Measurements from ENCODE around the gene ING5.

Gene ING5

DNA sequence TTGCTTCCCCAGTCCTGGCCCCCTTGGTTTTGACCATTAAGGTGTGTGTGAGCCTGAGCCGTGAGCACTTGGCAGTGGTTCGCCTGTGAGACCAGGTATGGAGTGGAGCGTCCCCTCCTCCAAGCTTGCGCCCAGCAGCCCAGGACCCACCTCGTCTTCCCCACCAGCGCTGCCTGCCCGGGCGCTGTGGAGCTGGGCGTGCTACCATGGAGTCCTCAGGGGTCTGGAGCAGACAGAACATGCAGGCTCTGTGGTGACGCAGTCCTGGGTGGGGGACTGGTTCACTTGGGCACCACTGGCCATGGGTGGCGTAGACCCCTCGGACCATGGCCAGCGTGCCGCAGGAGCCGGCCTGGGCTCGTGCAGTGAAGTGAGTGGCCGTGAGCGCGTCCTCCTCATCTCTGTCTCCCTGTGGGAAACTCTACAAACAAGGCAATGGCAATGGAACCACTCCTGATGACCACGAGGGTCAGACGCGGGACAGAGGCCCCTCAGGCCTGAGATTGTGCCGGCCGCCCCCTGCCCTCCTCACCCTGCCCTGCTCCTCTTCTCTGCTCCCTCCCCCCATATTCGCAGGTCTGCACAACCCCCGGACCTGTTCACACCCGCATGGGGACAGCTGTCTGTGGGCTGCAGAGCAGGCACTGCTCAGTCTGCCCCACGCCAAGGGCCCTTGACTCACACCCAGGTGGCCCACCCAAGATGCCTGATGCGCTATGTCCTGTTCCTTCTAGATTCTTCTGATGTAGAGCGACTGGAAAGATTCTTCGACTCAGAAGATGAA, 30.2 kb upstream of the ING5 start:
- TF ChIP-seq, protein P1, sequence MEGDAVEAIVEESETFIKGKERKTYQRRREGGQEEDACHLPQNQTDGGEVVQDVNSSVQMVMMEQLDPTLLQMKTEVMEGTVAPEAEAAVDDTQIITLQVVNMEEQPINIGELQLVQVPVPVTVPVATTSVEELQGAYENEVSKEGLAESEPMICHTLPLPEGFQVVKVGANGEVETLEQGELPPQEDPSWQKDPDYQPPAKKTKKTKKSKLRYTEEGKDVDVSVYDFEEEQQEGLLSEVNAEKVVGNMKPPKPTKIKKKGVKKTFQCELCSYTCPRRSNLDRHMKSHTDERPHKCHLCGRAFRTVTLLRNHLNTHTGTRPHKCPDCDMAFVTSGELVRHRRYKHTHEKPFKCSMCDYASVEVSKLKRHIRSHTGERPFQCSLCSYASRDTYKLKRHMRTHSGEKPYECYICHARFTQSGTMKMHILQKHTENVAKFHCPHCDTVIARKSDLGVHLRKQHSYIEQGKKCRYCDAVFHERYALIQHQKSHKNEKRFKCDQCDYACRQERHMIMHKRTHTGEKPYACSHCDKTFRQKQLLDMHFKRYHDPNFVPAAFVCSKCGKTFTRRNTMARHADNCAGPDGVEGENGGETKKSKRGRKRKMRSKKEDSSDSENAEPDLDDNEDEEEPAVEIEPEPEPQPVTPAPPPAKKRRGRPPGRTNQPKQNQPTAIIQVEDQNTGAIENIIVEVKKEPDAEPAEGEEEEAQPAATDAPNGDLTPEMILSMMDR (IDR thresholded peaks at IDR 0.05; ENCODE audit: low read depth, low read length) = no peak
- no peak for DNase-seq (ENCODE audit: low read depth)
- H3K4me3 ChIP-seq (ENCODE audit: low read depth, low read length) = no peak overlapping the region

DNA sequence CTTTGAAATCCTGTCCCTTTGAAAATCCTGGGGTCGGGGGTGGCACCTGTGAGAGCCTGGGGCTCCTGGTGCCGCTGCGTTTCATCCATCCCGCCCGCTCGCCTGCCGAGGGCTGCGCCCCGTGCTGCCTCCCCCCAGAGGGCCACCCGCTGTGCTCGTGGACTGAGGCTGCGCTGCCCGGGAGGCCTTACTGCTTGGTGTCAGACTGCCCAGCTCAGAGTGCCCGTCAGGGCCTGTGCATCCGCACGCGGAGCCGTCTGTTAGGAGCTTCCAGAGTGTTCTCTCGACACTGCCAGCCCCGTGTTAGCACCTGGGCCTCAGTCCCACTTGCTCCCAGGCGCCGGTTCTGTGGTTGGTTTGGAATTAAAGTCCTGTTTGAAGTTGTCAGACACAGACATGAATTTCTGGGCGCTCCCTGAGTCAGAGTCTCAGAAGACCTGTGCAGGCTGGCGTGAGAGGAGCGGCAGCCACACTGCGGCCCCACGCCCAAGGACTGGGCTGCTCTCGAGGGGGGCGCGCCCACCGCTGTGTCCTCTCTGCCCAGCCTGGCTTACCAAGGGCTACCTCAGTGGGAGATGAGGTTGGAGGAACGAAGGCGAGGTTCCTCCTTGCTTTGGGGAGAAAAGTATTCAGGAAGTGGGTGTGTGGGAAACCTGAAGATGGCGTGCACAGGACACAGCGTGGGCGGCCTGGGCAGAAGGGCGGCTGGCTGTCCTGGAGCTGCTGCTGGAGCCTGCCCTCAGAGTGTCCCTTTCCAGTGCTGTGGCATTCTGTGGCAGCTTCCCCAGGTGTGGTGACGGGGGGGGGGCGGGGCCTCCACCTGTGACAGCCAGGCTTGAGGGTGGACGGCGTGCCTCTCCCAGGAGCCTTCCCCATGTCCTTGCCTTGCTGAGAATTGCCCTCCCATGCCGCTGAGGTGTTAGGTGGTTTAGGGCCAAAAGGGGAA, 29.3 kb upstream of the ING5 start:
- TF ChIP-seq, protein P1 (IDR thresholded peaks at IDR 0.05; ENCODE audit: low read depth, low read length) = no peak
- TF ChIP-seq MYC (IDR thresholded peaks at IDR 0.05; ENCODE audit: low read depth, low read length) = no peak
- TF ChIP-seq, protein P2, sequence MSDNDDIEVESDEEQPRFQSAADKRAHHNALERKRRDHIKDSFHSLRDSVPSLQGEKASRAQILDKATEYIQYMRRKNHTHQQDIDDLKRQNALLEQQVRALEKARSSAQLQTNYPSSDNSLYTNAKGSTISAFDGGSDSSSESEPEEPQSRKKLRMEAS (IDR thresholded peaks at IDR 0.05; ENCODE audit: low read depth, low read length) = no peak
- TF ChIP-seq POLR2A (IDR thresholded peaks at IDR 0.05; ENCODE audit: extremely low read depth, insufficient read length) = no peak
- no peak overlapping the region for H3K4me3 ChIP-seq (ENCODE audit: low read depth, low read length)
- DNase-seq (ENCODE audit: low read depth) = no peak

DNA sequence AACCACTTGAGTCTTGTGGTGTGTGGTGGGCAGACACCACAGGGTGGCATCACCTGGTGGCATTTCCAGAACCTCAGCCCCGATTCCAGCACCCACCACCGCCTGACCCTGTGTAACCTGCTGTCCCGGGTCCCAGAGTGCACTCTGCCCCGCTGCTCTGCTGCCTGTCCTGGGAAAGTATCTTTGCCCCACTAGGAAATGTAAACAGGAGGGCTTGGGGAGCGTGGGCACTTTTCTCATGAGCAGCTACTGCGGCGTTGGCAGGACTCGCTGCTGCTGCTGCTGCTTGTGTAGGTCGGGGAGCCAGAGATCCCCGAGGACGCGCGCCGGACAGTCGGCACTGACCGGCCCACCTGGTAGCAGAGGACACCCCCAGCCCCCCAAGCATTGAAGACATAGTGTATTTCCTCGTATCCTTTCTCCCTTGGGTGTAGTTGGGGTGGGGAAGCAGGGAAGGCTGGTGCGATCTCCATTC, 28.6 kb upstream of the ING5 start:
- no peak for TF ChIP-seq MYC (IDR thresholded peaks at IDR 0.05; ENCODE audit: low read depth, low read length)
- no peak for DNase-seq (ENCODE audit: low read depth)
- no peak overlapping the region for H3K4me3 ChIP-seq (ENCODE audit: low read depth, low read length)

DNA sequence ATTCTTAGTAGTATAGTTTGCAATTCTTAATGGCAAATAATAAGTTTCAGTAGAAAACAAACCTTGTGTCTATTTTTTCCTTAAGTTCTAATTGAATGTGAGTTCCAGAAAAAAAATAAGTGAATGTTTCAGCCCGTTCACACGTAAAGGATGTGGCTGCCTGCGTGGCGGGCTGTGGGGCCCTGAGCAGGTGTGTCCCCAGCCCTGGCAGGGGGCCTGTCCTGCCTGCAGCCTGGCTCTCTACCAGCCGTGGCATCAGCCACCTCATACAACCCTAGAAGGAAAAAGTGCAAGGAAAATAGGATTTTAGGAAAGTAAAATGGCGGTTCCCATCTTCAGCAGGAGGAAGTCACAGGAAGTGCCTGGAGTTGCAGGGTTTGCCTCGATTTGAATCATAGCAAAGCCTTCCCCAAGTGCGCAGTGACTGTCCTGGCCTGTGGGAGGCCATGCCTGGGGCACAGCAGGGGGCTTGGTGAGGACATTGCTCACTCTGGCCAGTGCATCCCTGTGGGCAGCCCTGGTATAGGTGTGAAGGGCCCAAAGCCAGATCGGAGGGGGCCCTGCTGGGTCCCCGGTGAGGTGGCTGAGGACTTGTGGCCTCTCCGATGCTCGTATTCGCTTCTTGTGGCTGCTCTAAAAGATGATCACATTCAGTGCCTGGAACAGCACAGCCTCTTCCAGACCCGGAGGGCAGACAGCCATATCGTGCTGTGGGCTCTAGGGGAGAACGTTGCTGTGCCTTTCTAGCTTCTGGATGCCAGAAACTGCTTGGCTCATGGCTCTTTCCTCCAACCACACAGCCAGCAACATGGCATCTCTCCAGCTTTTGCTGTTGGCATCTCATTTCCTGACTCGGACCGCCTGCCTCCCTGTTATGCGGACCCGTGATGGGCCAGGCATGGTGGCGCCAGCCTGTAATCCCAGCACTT, 27.8 kb upstream of the ING5 start:
- peak; percentile 46 for DNase-seq (ENCODE audit: low read depth)
- TF ChIP-seq, protein P2 (IDR thresholded peaks at IDR 0.05; ENCODE audit: low read depth, low read length) = no peak
- TF ChIP-seq MYC (IDR thresholded peaks at IDR 0.05; ENCODE audit: low read depth, low read length) = no peak
- TF ChIP-seq POLR2A (IDR thresholded peaks at IDR 0.05; ENCODE audit: extremely low read depth, insufficient read length) = no peak
- TF ChIP-seq, protein P1 (IDR thresholded peaks at IDR 0.05; ENCODE audit: low read depth, low read length) = peak; percentile 11
- H3K4me3 ChIP-seq (ENCODE audit: low read depth, low read length) = no peak overlapping the region

DNA sequence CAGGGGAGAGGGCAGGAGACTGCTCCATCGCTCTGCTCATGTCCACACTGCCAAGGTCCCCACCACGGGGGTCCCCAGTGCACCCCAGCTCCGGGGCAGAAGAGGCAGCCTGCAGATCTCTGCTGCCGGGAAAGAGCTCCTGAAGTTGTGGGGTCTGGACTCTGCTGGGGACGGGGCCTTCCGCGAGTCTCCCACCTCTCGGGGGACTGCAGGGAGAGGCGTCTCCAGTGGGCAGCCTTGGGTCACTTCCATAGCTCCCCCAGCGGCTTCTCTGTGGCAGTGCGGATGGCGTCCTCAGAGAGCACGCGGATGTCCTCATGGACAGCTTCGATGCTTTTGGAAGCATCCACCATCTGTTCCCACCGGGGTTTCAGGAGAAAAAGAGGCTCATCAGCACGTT, 26.0 kb upstream of the ING5 start:
- TF ChIP-seq, protein P1 (IDR thresholded peaks at IDR 0.05; ENCODE audit: low read depth, low read length) = no peak
- TF ChIP-seq MYC (IDR thresholded peaks at IDR 0.05; ENCODE audit: low read depth, low read length) (no peak), POLR2A (IDR thresholded peaks at IDR 0.05; ENCODE audit: extremely low read depth, insufficient read length) (no peak)
- TF ChIP-seq, protein P2 (IDR thresholded peaks at IDR 0.05; ENCODE audit: low read depth, low read length) = no peak
- no peak for DNase-seq (ENCODE audit: low read depth)
- H3K4me3 ChIP-seq (ENCODE audit: low read depth, low read length) = no peak overlapping the region

All from NB4 (cell line).